Erythroblast (primary cell): Measurements from ENCODE around the gene ACAD8.
"Not testable (repeated sequence)": the region's sequence is repeated elsewhere in the genome, so short reads cannot be mapped to it uniquely, and the experiment has no call there.

Source experiments
- GATA1 ChIP-seq: IDR thresholded peaks from 2 replicates; pipeline ENCODE4 v1.6.1; 2011; ENCODE audit warnings: low read depth, mild to moderate bottlenecking, control low read depth, low read length, moderate library complexity
- POLR2A ChIP-seq: IDR thresholded peaks from 2 replicates; pipeline ENCODE4 v1.6.1; 2011; ENCODE audit warnings: mild to moderate bottlenecking, low read length

DNA sequence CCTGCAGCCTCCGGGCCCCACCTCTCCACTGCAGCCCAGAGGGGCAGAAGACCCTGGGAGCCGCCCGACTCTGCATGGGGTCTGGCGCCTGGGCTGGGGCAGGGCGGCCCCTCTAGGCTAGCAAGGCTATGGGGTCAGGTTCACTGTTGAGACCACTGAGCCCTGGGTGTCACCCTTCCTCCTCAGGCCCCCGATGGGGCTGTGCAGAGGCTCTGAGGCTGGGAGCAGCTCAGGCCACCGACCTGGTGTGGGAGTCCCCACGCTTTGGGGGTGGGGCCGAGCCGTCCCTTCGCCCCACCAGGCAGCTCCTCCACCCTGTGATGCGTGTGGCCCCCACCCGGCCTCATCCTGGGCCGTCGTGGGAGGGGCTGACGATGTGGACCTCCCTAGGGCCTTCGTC lies 28.3 kb downstream of the ACAD8 start:
- TF ChIP-seq POLR2A, GATA1: not testable (repeated sequence)
